Measurements from ENCODE around the gene P2RY14.

Gene P2RY14

GRCh38 chr3:151318991-151319390 is 40.6 kb upstream of the P2RY14 start:
- POLR2A ChIA-PET = no interaction called here
- DNase-seq (ENCODE audit: extremely low spot score) = no peak
- CTCF ChIA-PET = interaction anchor here (1.1 to 1.5 kb wide), 3 partner anchors 9 to 27 kb away, joined by 3 to 6 read pairs (median 5); no protein-coding TSS in a partner anchor
- TF ChIP-seq CTCF (IDR thresholded peaks at IDR 0.05; ENCODE audit: control extremely low read depth, extremely low read depth, low read depth, missing control alignments) = no peak

GRCh38 chr3:151318313-151318712 is 40.0 kb upstream of the P2RY14 start:
- POLR2A ChIA-PET = no interaction called here
- TF ChIP-seq CTCF (IDR thresholded peaks at IDR 0.05; ENCODE audit: control extremely low read depth, extremely low read depth, low read depth, missing control alignments) = no peak
- CTCF ChIA-PET = interaction anchor here (0.6 to 1.5 kb wide), 4 partner anchors 8 to 548 kb away, joined by 3 to 6 read pairs (median 4); no protein-coding TSS in a partner anchor
- DNase-seq (ENCODE audit: extremely low spot score) = no peak

DNA sequence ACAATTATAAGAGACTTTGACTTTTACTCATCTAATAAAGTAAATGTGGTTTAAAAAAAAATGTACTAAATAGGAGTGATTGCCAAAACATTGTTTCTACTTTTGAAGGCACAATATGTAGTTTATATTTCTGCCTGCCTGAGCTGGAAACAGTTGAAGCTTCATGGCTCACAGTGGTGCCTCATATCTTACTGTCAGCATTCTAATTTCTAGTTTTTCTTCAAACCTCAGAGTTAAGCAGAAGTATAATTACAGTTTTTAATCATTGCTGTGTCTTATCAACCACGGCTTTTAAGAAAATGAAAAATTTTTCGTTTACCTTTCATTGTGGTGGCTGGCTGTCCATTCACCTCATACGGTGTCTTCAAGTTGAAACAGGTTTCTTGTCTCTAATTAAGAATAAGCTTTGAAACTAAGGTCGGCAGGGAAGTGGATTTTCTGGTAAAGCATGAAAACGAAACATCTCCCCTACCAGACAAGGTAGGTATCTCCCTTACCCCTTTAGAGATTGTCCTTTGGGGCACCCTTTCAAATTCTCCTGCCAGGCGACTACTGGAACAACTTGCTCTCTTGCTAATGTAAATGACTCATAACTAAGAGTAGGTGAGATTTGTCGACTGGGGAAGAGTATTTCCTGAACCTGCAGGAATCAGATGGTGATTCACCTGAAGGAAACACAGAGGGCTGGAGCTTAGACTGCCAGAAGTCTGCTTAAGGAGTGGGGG is 38.1 kb upstream of the P2RY14 start, which contains the start of gene GPR87:
Gene GPR87 (minus strand): TSS at position 554 of the 725 bp plus-strand sequence. CDS start 16,720 bp downstream, outside the sequence.
- ChIA-PET CTCF (interaction anchor here (1.0 to 1.5 kb wide), 3 partner anchors 9 to 30 kb away, joined by 3 to 6 read pairs (median 6); no protein-coding TSS in a partner anchor), POLR2A (no interaction called here)
- no peak for TF ChIP-seq CTCF (IDR thresholded peaks at IDR 0.05; ENCODE audit: control extremely low read depth, extremely low read depth, low read depth, missing control alignments)
- DNase-seq (ENCODE audit: extremely low spot score) = no peak

DNA sequence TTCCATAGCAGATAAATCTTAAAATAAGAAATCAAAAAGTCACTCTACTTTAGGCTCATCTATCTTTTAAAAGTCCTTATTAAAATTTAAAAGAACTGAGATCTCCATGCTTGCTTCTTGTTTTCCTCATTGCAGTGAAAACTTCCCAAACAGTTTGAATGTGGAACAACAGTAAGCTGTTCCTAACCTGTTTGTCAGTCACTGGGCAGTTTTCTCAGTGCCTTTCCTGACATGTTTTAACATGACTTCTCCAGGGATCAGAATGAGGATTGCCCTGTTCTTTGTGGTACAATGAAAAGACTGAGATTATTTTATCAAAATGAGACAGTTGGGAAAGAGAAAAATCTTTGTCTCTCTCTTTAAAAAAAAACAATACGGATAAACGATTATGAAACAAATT is 37.5 kb upstream of the P2RY14 start:
- POLR2A ChIA-PET = no interaction called here
- CTCF ChIA-PET = interaction anchor here (1.1 to 1.5 kb wide), 2 partner anchors 10 to 12 kb away, joined by 6 read pairs; no protein-coding TSS in a partner anchor
- DNase-seq (ENCODE audit: extremely low spot score) = no peak
- TF ChIP-seq CTCF (IDR thresholded peaks at IDR 0.05; ENCODE audit: control extremely low read depth, extremely low read depth, low read depth, missing control alignments) = no peak

- no peak for DNase-seq (ENCODE audit: extremely low spot score)
Measured at GRCh38 chr3:151315136-151315535, 36.8 kb upstream of the P2RY14 start.

GRCh38 chr3:151314593-151314992 is 36.3 kb upstream of the P2RY14 start:
- no peak for DNase-seq (ENCODE audit: extremely low spot score)
- ChIA-PET POLR2A (no interaction called here), CTCF (interaction anchor here (1.8 to 3.3 kb wide), 2 partner anchors 12 to 14 kb away, joined by 7 to 19 read pairs; partner anchors contain the start of gene P2RY13)
- TF ChIP-seq CTCF (IDR thresholded peaks at IDR 0.05; ENCODE audit: control extremely low read depth, extremely low read depth, low read depth, missing control alignments) = no peak

More at GRCh38 chr3:151315136-151315535, 36.8 kb upstream of the P2RY14 start:
- CTCF ChIA-PET = interaction anchor here (3.3 kb wide), 1 partner anchor 13 kb away, joined by 19 read pairs; the partner anchor contains the start of gene P2RY13
- TF ChIP-seq CTCF (IDR thresholded peaks at IDR 0.05; ENCODE audit: control extremely low read depth, extremely low read depth, low read depth, missing control alignments) = no peak
- POLR2A ChIA-PET = no interaction called here
